ENCODE results near the gene DUOX1.

DNA sequence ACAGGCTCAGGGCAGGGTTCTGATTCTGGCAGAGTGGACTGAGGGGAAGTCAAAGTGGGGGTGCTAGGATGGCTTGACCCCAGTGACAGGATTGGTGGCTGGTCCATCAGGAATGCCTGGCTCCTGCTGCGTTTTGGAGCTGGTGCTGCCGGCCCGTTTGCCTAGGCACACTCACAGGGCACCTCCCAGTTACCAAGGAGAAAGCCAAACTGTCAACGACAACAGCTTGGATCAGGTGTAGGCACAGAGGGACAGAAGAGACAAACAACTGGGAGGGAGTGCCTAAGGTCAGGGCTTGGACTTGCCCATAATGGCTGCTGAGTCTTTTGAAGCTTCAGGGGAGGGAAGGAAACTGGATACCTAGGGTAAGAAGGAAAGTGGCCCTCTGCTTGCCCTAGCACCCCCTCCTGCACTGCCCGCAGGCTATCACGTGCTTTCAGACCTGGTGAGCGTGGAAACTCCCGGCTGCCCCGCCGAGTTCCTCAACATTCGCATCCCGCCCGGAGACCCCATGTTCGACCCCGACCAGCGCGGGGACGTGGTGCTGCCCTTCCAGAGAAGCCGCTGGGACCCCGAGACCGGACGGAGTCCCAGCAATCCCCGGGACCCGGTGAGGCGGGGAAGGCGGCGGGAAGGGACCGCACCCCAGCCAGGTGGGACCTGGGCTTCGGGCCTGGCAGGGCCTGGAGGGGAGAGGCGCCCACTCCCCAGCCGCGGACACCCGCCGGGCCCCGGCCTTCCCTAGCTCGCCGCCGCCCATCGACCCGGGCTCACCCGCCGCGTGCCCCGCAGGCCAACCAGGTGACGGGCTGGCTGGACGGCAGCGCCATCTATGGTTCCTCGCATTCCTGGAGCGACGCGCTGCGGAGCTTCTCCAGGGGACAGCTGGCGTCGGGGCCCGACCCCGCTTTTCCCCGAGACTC, 5.1 kb downstream of the DUOX1 start:
- TF ChIP-seq, protein P1, sequence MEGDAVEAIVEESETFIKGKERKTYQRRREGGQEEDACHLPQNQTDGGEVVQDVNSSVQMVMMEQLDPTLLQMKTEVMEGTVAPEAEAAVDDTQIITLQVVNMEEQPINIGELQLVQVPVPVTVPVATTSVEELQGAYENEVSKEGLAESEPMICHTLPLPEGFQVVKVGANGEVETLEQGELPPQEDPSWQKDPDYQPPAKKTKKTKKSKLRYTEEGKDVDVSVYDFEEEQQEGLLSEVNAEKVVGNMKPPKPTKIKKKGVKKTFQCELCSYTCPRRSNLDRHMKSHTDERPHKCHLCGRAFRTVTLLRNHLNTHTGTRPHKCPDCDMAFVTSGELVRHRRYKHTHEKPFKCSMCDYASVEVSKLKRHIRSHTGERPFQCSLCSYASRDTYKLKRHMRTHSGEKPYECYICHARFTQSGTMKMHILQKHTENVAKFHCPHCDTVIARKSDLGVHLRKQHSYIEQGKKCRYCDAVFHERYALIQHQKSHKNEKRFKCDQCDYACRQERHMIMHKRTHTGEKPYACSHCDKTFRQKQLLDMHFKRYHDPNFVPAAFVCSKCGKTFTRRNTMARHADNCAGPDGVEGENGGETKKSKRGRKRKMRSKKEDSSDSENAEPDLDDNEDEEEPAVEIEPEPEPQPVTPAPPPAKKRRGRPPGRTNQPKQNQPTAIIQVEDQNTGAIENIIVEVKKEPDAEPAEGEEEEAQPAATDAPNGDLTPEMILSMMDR (IDR thresholded peaks at IDR 0.05): peak in 2 of 5 experiments; percentile 15 to 40
- no peak for TF ChIP-seq POLR2AphosphoS5 (IDR thresholded peaks at IDR 0.05)
